Skeletal muscle cell (primary cell): ENCODE measurements around the gene SLC25A31.

Source experiments
- DNase-seq: peaks from one replicate; pipeline ENCODE4 v3.0.0-alpha.2; 2010; ENCODE audit warnings: low read depth
- H3K4me3 ChIP-seq: 2 replicates; pipeline ENCODE4 v1.5.1; 2011; ENCODE audit warnings: low read depth, mild to moderate bottlenecking, control low read depth, low read length, moderate library complexity

SLC25A31 gene

DNA sequence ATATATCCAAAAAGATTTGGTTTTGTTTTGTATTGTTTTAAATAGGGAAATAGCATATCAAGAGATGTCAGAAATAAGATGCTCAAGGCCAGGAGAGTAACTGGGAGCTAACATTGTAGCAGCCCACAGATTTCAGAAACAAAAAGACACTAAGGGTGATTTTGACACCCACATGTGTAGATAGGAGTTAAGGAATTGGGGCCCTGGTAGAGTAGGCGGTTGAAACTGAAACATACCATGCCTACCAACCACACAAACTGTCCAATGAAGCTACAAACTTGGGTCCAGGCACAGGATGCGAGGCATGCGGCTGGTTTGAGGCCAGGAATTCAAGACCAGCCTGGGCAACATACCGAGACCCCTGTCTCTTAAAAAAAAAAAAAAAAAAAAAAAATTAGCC is 45.6 kb downstream of the SLC25A31 start:
- H3K4me3 ChIP-seq, result no peak overlapping the region
- no peak for DNase-seq

- no peak overlapping the region for H3K4me3 ChIP-seq
- DNase-seq, result no peak
Observed at GRCh38 chr4:127776620-127777019, 46.4 kb downstream of the SLC25A31 start.

DNA sequence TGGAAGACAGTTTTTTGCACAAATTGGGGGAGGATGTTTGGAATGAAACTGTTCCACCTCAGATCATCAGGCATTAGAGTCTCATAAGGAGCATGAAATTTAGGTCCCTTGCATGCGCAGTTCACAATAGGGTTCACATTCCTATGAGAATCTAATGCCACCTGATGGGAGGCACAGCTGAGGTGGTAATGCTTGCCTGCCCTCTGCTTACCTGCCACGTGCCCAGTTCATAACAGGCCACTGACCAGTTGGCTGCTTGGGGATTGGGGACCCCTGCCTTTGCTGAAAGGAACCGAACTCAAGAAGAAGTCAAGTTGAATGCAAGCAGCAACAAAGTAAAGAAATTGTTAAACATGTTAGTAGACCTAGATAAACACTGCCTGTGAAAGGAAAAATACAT is 47.3 kb downstream of the SLC25A31 start:
- no peak for DNase-seq
- H3K4me3 ChIP-seq, result no peak overlapping the region

DNA sequence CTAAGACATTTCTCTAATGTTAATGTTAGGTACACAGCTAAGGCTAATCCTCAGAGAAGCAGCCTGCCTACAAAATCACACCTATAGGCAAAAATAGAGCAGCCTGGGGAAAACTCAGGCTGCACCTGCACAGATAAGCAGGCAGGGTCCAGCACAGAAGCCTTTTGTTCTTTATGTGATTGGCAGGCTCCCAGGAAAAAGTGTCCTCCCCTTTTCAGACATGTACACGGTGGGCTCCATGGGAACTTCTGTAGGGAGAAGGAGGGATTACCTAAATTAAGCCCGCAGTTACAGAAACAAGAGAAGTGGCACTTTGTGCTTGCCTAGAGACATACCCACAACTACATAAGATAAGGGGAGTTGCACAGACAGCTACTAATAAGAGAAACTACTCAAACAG is 47.9 kb downstream of the SLC25A31 start:
- DNase-seq, result no peak
- H3K4me3 ChIP-seq, result no peak overlapping the region

GRCh38 chr4:127780598-127780997 is 50.4 kb downstream of the SLC25A31 start:
- H3K4me3 ChIP-seq, result no peak overlapping the region
- DNase-seq, result no peak

DNA sequence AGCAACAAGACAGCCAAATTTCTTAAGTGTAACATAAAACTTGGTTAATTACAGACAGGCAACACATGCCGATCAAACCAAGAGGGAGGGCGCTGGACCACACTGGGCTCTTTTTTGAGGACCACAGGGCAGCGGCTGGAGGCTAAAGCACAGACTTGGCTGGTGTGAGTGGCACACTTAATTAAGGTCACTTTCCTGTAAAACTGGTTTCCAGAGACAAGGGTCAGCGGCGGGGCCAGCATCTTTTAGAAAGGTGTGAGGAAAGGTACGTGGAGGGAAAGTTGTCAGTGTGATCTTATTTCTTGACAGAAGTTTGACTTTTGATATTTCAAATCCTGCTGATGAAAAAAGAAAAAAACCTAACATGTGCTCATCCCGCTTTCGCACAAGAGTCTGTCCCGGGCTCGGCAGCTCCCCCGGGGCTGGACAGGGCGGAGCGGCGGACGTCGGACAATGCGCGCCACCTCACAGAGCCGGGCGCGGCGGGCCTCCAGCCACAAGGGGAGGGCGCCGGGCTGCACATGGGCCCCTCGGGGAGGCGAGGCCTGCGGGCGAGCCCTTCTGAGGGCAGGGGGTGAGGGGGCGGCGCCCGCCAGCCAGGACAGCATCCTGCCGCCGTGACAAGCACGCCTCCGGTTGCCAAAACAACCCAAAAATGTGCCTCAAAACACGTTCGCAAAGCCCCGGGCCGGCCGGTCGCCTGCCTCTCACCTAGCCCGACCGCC is 51.3 kb downstream of the SLC25A31 start:
- no peak for DNase-seq
- peak overlapping the region; percentile 71 for H3K4me3 ChIP-seq

DNA sequence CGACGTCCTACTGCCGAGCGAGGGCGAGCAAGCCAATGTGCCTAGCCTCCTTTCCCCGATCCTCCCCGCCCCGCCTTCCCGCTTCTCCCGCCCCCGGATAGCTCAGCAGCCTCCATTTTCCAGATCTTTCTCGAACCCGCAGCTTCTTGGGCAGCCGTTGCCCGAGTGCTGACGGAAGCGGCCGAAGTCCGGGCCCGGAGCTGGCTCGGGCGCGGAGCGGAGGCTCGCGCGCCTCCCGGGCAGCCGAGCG is 51.8 kb downstream of the SLC25A31 start:
- DNase-seq, result peak; percentile 44
- H3K4me3 ChIP-seq, result peak overlapping the region; percentile 71

DNA sequence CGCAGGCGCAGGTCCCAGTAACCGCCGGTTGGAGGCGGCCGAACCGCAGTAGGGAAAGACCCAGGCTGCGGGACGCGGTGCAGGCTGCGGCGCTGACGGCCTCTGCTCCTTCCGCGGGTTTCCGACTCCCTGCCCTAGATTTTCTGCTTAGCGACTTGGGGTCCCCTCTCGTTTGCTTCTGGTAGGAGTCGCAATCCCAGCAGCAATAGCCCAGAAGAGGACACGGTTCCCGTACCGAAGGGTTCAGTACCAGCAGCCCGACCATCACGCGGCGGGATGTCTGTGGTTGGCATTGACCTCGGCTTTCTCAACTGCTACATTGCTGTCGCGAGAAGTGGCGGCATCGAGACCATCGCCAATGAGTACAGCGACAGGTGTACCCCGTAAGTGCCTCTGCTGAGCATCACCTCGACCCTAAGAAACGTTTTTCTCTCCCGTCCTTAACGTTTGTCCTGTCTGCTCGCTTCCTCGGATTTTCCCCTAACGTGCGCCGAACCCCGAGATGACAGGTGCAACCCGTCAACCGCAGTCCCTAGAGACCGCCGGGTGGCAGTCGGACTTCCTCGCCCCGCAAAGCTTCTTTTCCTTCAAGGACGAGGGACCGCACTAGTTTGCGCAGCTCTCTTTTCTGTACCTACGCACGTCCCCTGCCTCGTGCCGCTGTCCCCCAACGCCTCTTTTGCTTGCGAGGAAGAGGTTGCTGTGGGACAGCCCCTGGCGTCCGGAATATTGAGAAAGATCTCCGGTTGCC is 52.2 kb downstream of the SLC25A31 start, which contains the start of gene HSPA4L:
HSPA4L (plus strand) TSS at position 48 of the 751 bp plus-strand sequence; CDS start at position 277, 229 bp downstream.
- H3K4me3 ChIP-seq, result peak within 1 kb of the TSS; percentile 71
- DNase-seq, result no peak

GRCh38 chr4:127783026-127783769 is 53.0 kb downstream of the SLC25A31 start:
- peak; percentile 36 for DNase-seq
- H3K4me3 ChIP-seq, result peak overlapping the region; percentile 71

DNA sequence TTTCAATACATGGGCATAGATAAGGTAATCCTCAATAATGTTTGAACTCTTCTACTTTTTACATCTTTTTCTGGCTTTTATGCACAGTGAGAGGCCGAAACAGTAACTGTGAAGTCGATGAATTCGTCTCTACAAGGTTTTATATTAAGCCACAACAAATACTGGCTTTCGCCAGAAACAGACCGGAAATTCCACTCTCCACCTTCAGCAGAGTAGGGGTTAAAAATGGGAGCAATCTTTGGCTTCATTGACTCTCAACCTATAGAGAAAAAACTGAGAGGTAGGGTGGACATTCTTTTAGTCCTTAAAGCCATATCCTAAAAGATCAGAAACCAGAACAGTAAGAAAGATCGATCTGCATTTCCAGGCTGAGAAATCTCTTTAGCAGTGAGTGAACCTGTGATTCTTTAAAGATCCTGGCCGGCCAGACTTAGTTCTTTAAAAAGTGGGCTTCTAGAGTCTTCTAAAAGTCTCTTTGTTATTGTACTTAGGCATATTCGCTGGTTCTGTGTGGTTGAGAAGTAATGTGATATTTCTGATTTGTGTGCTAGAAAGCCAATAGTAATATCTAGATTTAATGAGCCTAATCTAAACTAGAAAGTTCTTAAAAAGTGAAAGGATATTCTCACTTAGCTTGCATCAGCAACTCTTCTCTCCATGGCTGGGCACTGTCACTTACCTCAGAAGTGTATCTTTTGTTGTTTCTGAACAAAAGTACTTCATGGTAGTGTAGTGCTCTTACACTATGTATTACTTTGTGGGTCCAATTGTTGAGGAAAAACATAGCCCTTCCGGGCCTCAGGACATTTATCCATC is 54.0 kb downstream of the SLC25A31 start:
- DNase-seq, result no peak
- H3K4me3 ChIP-seq, result peak overlapping the region; percentile 71

GRCh38 chr4:127788517-127788916 is 58.3 kb downstream of the SLC25A31 start:
- DNase-seq, result no peak
- H3K4me3 ChIP-seq, result no peak overlapping the region

DNA sequence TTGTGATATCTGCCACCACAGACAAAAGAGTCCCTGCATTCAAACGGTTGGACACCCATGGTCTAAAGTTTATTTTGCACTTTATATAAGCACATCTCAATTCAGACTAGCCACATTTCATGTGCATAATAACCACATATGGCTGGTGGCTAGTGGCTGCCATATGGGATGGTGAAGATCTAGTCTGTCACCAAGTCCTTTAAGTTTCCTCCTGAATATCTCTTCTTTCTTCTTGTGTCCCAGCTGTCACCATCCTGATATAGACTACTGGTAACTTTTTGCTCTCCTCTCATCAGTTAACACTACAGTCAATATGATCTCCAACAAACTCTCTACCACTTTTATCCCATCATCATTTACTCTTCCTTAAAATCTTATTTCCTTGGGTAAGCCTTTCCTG is 61.2 kb downstream of the SLC25A31 start:
- H3K4me3 ChIP-seq, result no peak overlapping the region
- no peak for DNase-seq

- no peak for DNase-seq
- H3K4me3 ChIP-seq, result no peak overlapping the region
Observed at GRCh38 chr4:127793528-127793927, 63.3 kb downstream of the SLC25A31 start.

- no peak for DNase-seq
- no peak overlapping the region for H3K4me3 ChIP-seq
Observed at GRCh38 chr4:127799711-127800110, 69.5 kb downstream of the SLC25A31 start.

- H3K4me3 ChIP-seq, result no peak overlapping the region
- no peak for DNase-seq
Observed at GRCh38 chr4:127809173-127809800, 79.1 kb downstream of the SLC25A31 start.

GRCh38 chr4:127810551-127810950 is 80.4 kb downstream of the SLC25A31 start:
- no peak overlapping the region for H3K4me3 ChIP-seq
- no peak for DNase-seq

GRCh38 chr4:127822430-127822829 is 92.2 kb downstream of the SLC25A31 start:
- DNase-seq, result no peak

More at GRCh38 chr4:127822430-127822829, 92.2 kb downstream of the SLC25A31 start:
- no peak overlapping the region for H3K4me3 ChIP-seq
